Measurements from ENCODE around the gene EID3. TPM values are rescaled to one million over a fixed set of nuclear protein-coding genes. Genes with fewer than 3 reads are reported as not detected.

EID3 gene
- total and polyA plus RNA-seq, 2 of the 8 experiments (the other 6 are each of a cell fraction or from before 2014, with no cell fraction given), result 1.2 to 2.8 TPM

- ChIA-PET POLR2A (ENCODE audit: partially characterized antibody) (interaction anchor here (1.0 to 2.8 kb wide), 7 partner anchors 8 to 166 kb away, joined by 3 to 36 read pairs (median 5); partner anchors contain the start of gene NFYB), CTCF (ENCODE audit: partially characterized antibody) (interaction anchor here (0.6 to 1.3 kb wide), 7 partner anchors 9 to 487 kb away, joined by 3 to 5 read pairs (median 3); partner anchors contain the start of gene NFYB)
- peaks cover 7 to 15% (median 9%) of the 10 kb centered on the region in 4 experiments for H3K4me1 ChIP-seq (replicated peaks in 1 of 4; ENCODE audit: control insufficient read depth in 3 of 4, insufficient read depth in 4 of 4, low read length in 3 of 4)
- H3K27me3 ChIP-seq (replicated peaks in 1 of 4; ENCODE audit: control insufficient read depth in 3 of 4, extremely low read depth in 1 of 4, insufficient read depth in 3 of 4, low read length in 3 of 4), result no peaks in the 10 kb centered on the region; a peak in 1 of 7 replicates
- H2AK5ac ChIP-seq (ENCODE audit: low read depth, low read length), result no peak overlapping the region
- no peak overlapping the region for H4K5ac ChIP-seq (ENCODE audit: insufficient read length, low read depth, low read length)
- H2BK120ac ChIP-seq (replicated peaks; ENCODE audit: low read depth, low read length), result no peak overlapping the region
- no peak overlapping the region for H3K14ac ChIP-seq (ENCODE audit: insufficient read length)
- no peak overlapping the region for H3K4ac ChIP-seq (replicated peaks; ENCODE audit: insufficient read length, low read depth, low read length)
- H3K9ac ChIP-seq (replicated peaks in 1 of 4; ENCODE audit: extremely low read depth in 1 of 4, low read depth in 3 of 4, low read length in 3 of 4), result peak overlapping the region in 2 of 4 experiments; percentile 76 to 80; a peak in 3 of 7 replicates
- FAIRE-seq, result no peak
- H2BK5ac ChIP-seq (ENCODE audit: low read depth, low read length), result no peak overlapping the region
- no peak overlapping the region; the same call in 1 of the 2 replicates for H3K18ac ChIP-seq (ENCODE audit: extremely low read depth, low read length)
- peaks cover 3 to 78% of the 10 kb centered on the region in 2 experiments for H3K79me2 ChIP-seq (ENCODE audit: control insufficient read depth in 1 of 2, insufficient read depth in 2 of 2, low read length in 2 of 2)
- peaks cover 0 to 13% (median 0%) of the 10 kb centered on the region in 4 experiments; a peak in 2 of 8 replicates for H3K36me3 ChIP-seq (ENCODE audit: control insufficient read depth in 2 of 4, insufficient read depth in 4 of 4, low read length in 3 of 4)
- H3K23ac ChIP-seq (ENCODE audit: insufficient read length), result no peak overlapping the region
- H2BK12ac ChIP-seq (ENCODE audit: low read depth, low read length), result no peak overlapping the region
- H2AFZ ChIP-seq (ENCODE audit: low read length), result no peak overlapping the region; the same call in 1 of the 2 replicates
- H3K23me2 ChIP-seq (ENCODE audit: low read depth, low read length), result peaks cover 8% of the 10 kb centered on the region; the same call in 1 of the 2 replicates
- H3K27ac ChIP-seq (ENCODE audit: low read depth, low read length), result no peak overlapping the region
- no peak overlapping the region for H3K56ac ChIP-seq (replicated peaks; ENCODE audit: insufficient read length, low read depth, low read length)
- H4K8ac ChIP-seq (ENCODE audit: extremely low read depth, insufficient read depth, low read length), result no peak overlapping the region
- 90% methylated on average over 10 of the region's 10 CpGs; no CpG with 5 or more reads in 1 of the 2 experiments for WGBS, 2 experiments (ENCODE audit: extremely low coverage in 1 of 2, insufficient coverage in 1 of 2, insufficient read length in 1 of 2, insufficient replicate concordance in 2 of 2, low coverage in 1 of 2, low lambda C conversion rate in 2 of 2, missing lambda C conversion rate in 1 of 2)
- peak overlapping the region; percentile 20 to 59 (median 40); a peak in 6 of 8 replicates for H3K4me3 ChIP-seq (ENCODE audit: extremely low read depth in 1 of 4, insufficient read depth in 2 of 4, low read depth in 3 of 4, low read length in 4 of 4)
- no peaks in the 10 kb centered on the region for H3K9me3 ChIP-seq (ENCODE audit: insufficient read depth in 2 of 2, low read depth in 1 of 2, low read length in 1 of 2)
- H3K4me2 ChIP-seq (ENCODE audit: insufficient read depth in 1 of 2, low read depth in 2 of 2, low read length in 2 of 2), result peak overlapping the region; percentile 75 to 80
- H4K20me1 ChIP-seq (replicated peaks in 1 of 2; ENCODE audit: control insufficient read depth in 1 of 2, insufficient read depth in 2 of 2, low read length in 2 of 2), result peaks cover 9 to 14% of the 10 kb centered on the region in 2 experiments
- H3K79me1 ChIP-seq (ENCODE audit: low read depth, low read length), result peaks cover 10% of the 10 kb centered on the region
- H2BK15ac ChIP-seq (ENCODE audit: low read length), result no peak overlapping the region
- H4K91ac ChIP-seq (replicated peaks; ENCODE audit: insufficient read length, low read length), result no peak overlapping the region
- H2BK20ac ChIP-seq (ENCODE audit: low read length), result no peak overlapping the region
- no peak for DNase-seq (ENCODE audit: low read depth in 1 of 2, low spot score in 2 of 2)
- no peak for TF ChIP-seq SIX5 (IDR thresholded peaks at IDR 0.05; ENCODE audit: low read depth, low read length)
- no peak for TF ChIP-seq CREB1 (IDR thresholded peaks at IDR 0.05)
- no peak for TF ChIP-seq TAF7 (optimal IDR thresholded peaks at IDR 0.05; ENCODE audit: borderline replicate concordance, low read depth, low read length)
- TF ChIP-seq YY1 (IDR thresholded peaks at IDR 0.05; ENCODE audit: low read depth, low read length), result no peak
- TF ChIP-seq SP1 (IDR thresholded peaks at IDR 0.05; ENCODE audit: low read depth, low read length), result no peak
- no peak for TF ChIP-seq SP4 (IDR thresholded peaks at IDR 0.05; ENCODE audit: low read length)
- no peak for TF ChIP-seq CHD2 (IDR thresholded peaks at IDR 0.05; ENCODE audit: low read length)
- TF ChIP-seq EZH2 (IDR thresholded peaks at IDR 0.05; ENCODE audit: low read depth, low read length, severe bottlenecking), result no peak
- no peak for TF ChIP-seq BRCA1 (IDR thresholded peaks at IDR 0.05; ENCODE audit: low read depth, low read length)
- no peak for TF ChIP-seq SUZ12 (IDR thresholded peaks at IDR 0.05; ENCODE audit: low read length)
- TF ChIP-seq GABPA (IDR thresholded peaks at IDR 0.05; ENCODE audit: borderline replicate concordance, insufficient read depth, low read length), result no peak
- no peak for TF ChIP-seq SRF (IDR thresholded peaks at IDR 0.05; ENCODE audit: low read depth, low read length)
Observed at GRCh38 chr12:104304261-104305009, 896 bp downstream of the EID3 start.
